DOHH2 (cell line): ENCODE data around the gene BICC1.

ENCODE experiments used
- H3F3A ChIP-seq: fragments of 200-600 bp; sonication (generic), shearing (Covaris generic); 2 replicates; pipeline ENCODE4 v1.6.0; 2016; ENCODE audit warnings: antibody characterized with exemption, mild to moderate bottlenecking; ENCODE audit not compliant: control insufficient read depth, insufficient read depth
- H3K27ac ChIP-seq: fragments of 200-600 bp; sonication (generic); 2 replicates; pipeline ENCODE4 v1.5.1; 2014; ENCODE audit warnings: low read depth, mild to moderate bottlenecking, low read length, moderate library complexity
- H3K27me3 ChIP-seq: fragments of 200-600 bp; sonication (generic); 2 replicates; pipeline ENCODE4 v1.6.1; 2014; ENCODE audit warnings: mild to moderate bottlenecking, low read length, mixed read lengths; ENCODE audit not compliant: control insufficient read depth
- H3K36me3 ChIP-seq: fragments of 200-600 bp; sonication (generic); 2 replicates; pipeline ENCODE4 v1.6.1; 2014; ENCODE audit warnings: mild to moderate bottlenecking, low read length, moderate library complexity, mixed read lengths; ENCODE audit not compliant: control insufficient read depth
- H3K4me1 ChIP-seq: fragments of 200-600 bp; sonication (generic); 2 replicates; pipeline ENCODE4 v1.6.1; 2014; ENCODE audit warnings: mild to moderate bottlenecking, low read length, mixed read lengths; ENCODE audit not compliant: control insufficient read depth
- H3K4me2 ChIP-seq: fragments of 200-600 bp; sonication (generic); 2 replicates; pipeline ENCODE4 v1.6.0; 2014; ENCODE audit warnings: mild to moderate bottlenecking, low read length, moderate library complexity
- H3K4me3 ChIP-seq: fragments of 200-600 bp; sonication (generic); 2 replicates; pipeline ENCODE4 v1.5.1; 2014; ENCODE audit warnings: mild to moderate bottlenecking, low read length, mixed read lengths
- H3K79me2 ChIP-seq: fragments of 200-600 bp; sonication (generic); 2 replicates; pipeline ENCODE4 v1.6.1; 2014; ENCODE audit warnings: mild to moderate bottlenecking, low read length, mixed read lengths; ENCODE audit not compliant: control insufficient read depth
- H3K9me2 ChIP-seq: fragments of 200-600 bp; sonication (generic); replicated peaks from 2 replicates; pipeline ENCODE4 v1.6.1; 2014; ENCODE audit warnings: mild to moderate bottlenecking, low read length, mixed read lengths; ENCODE audit not compliant: control insufficient read depth
- H3K9me3 ChIP-seq: fragments of 200-600 bp; sonication (generic); 2 replicates; pipeline ENCODE4 v1.6.1; 2014; ENCODE audit warnings: antibody characterized with exemption, low read length, mixed read lengths; ENCODE audit not compliant: control insufficient read depth, insufficient read depth
- H4K20me1 ChIP-seq: fragments of 200-600 bp; sonication (generic); 2 replicates; pipeline ENCODE4 v1.6.0; 2014; ENCODE audit warnings: low read depth, mild to moderate bottlenecking, antibody characterized with exemption, low read length, moderate library complexity; ENCODE audit not compliant: control insufficient read depth, insufficient read depth
- EZH2phosphoT487 ChIP-seq: fragments of 200-600 bp; sonication (generic); IDR thresholded peaks from 2 replicates; pipeline ENCODE4 v1.6.1; 2017; ENCODE audit warnings: borderline replicate concordance, mild to moderate bottlenecking, antibody characterized with exemption, low read length, moderate library complexity, mixed read lengths
- TF ChIP-seq, protein P1 (sequence below): fragments of 200-600 bp; sonication (generic); IDR thresholded peaks from one replicate; pipeline ENCODE4 v1.5.1; 2014; ENCODE audit warnings: antibody characterized with exemption, mild to moderate bottlenecking, low read depth, low read length; ENCODE audit not compliant: poor library complexity, severe bottlenecking

BICC1 gene

DNA sequence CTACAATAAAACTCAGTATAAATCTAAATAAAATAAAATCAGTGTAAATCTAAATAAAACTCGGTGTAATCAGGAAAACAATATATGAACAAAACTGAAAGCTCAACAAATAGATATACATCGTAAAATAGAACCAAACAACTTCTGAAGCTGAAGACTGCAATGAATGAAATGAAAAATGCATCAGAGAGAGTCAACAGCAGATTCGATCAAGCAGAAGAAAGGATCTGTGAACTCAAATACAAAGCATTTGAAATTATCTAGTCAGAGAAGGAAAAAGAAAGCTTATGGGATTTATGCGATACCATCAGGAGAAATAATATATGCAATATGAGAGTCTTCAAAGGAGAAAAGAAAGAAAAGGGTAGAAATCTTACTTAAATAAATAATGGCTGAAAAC lies 255.0 kb downstream of the BICC1 start:
- H3K27ac ChIP-seq: no peak overlapping the region
- TF ChIP-seq EZH2phosphoT487: no peak
- TF ChIP-seq, protein P1, sequence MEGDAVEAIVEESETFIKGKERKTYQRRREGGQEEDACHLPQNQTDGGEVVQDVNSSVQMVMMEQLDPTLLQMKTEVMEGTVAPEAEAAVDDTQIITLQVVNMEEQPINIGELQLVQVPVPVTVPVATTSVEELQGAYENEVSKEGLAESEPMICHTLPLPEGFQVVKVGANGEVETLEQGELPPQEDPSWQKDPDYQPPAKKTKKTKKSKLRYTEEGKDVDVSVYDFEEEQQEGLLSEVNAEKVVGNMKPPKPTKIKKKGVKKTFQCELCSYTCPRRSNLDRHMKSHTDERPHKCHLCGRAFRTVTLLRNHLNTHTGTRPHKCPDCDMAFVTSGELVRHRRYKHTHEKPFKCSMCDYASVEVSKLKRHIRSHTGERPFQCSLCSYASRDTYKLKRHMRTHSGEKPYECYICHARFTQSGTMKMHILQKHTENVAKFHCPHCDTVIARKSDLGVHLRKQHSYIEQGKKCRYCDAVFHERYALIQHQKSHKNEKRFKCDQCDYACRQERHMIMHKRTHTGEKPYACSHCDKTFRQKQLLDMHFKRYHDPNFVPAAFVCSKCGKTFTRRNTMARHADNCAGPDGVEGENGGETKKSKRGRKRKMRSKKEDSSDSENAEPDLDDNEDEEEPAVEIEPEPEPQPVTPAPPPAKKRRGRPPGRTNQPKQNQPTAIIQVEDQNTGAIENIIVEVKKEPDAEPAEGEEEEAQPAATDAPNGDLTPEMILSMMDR: no peak
- no peak overlapping the region for H3K4me2 ChIP-seq
- H3K9me3 ChIP-seq: no peaks in the 10 kb centered on the region
- H3K36me3 ChIP-seq: no peaks in the 10 kb centered on the region
- H3K9me2 ChIP-seq: no peaks in the 10 kb centered on the region
- H4K20me1 ChIP-seq: no peaks in the 10 kb centered on the region
- no peaks in the 10 kb centered on the region for H3K4me1 ChIP-seq
- H3K27me3 ChIP-seq: no peaks in the 10 kb centered on the region
- no peaks in the 10 kb centered on the region for H3F3A ChIP-seq
- no peak overlapping the region for H3K4me3 ChIP-seq
- H3K79me2 ChIP-seq: no peaks in the 10 kb centered on the region

- Histone ChIP-seq H3F3A (no peaks in the 10 kb centered on the region), H3K4me3 (no peak overlapping the region), H3K36me3 (no peaks in the 10 kb centered on the region), H3K4me2 (no peak overlapping the region), H3K79me2 (no peaks in the 10 kb centered on the region), H3K4me1 (no peaks in the 10 kb centered on the region), H3K27ac (no peak overlapping the region), H3K9me3 (no peaks in the 10 kb centered on the region), H3K9me2 (no peaks in the 10 kb centered on the region), H3K27me3 (peaks cover 8% of the 10 kb centered on the region), H4K20me1 (no peaks in the 10 kb centered on the region)
- no peak for TF ChIP-seq EZH2phosphoT487
- TF ChIP-seq, protein P1: no peak
These were observed 259.2 kb downstream of the BICC1 start for GRCh38 chr10:58771863-58772262.

GRCh38 chr10:58772758-58773157 lies 260.1 kb downstream of the BICC1 start:
- no peaks in the 10 kb centered on the region for H3K36me3 ChIP-seq
- H3K79me2 ChIP-seq: no peaks in the 10 kb centered on the region
- peaks cover 11% of the 10 kb centered on the region for H3K27me3 ChIP-seq
- TF ChIP-seq, protein P1: no peak
- no peak for TF ChIP-seq EZH2phosphoT487
- H3K4me2 ChIP-seq: no peak overlapping the region
- no peak overlapping the region for H3K4me3 ChIP-seq
- H3F3A ChIP-seq: no peaks in the 10 kb centered on the region
- H3K27ac ChIP-seq: no peak overlapping the region
- H3K9me2 ChIP-seq: no peaks in the 10 kb centered on the region
- no peaks in the 10 kb centered on the region for H3K9me3 ChIP-seq
- H3K4me1 ChIP-seq: no peaks in the 10 kb centered on the region
- no peaks in the 10 kb centered on the region for H4K20me1 ChIP-seq

DNA sequence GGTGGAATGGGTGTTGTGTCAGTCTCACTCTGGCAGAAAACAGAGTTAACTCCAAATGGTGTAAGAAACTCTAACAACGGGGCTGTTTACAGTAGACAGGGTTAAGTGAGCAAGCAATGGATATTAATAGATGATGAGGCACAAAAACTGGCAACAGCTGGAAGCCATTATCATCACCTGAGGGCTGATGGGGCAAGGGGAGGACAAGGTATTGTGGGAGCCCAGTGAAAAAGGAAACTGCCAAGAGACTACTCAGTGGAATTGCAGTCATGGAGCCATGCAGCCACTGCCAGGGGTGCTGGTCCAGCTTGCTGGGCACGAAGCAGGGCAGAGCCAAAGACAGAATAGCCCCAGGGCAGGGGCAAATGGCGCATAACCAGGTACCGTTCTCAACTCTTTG lies 260.7 kb downstream of the BICC1 start:
- H3K4me2 ChIP-seq: no peak overlapping the region
- H3F3A ChIP-seq: no peaks in the 10 kb centered on the region
- no peak overlapping the region for H3K4me3 ChIP-seq
- no peaks in the 10 kb centered on the region for H3K4me1 ChIP-seq
- no peaks in the 10 kb centered on the region for H3K9me3 ChIP-seq
- no peaks in the 10 kb centered on the region for H3K79me2 ChIP-seq
- H3K9me2 ChIP-seq: no peaks in the 10 kb centered on the region
- H3K27ac ChIP-seq: no peak overlapping the region
- TF ChIP-seq, protein P1: no peak
- TF ChIP-seq EZH2phosphoT487: no peak
- no peaks in the 10 kb centered on the region for H3K36me3 ChIP-seq
- H4K20me1 ChIP-seq: no peaks in the 10 kb centered on the region
- peaks cover 11% of the 10 kb centered on the region for H3K27me3 ChIP-seq
